LoVo (cell line): ENCODE results near the gene FRMD4A.
"Not testable (repeated sequence)": the region's sequence is repeated elsewhere in the genome, so short reads cannot be mapped to it uniquely, and the experiment has no call there.

ENCODE experiments used
- DNase-seq: peaks from one replicate; pipeline ENCODE4 v3.0.0-alpha.2; 2016; ENCODE audit warnings: low spot score

The FRMD4A gene

DNA sequence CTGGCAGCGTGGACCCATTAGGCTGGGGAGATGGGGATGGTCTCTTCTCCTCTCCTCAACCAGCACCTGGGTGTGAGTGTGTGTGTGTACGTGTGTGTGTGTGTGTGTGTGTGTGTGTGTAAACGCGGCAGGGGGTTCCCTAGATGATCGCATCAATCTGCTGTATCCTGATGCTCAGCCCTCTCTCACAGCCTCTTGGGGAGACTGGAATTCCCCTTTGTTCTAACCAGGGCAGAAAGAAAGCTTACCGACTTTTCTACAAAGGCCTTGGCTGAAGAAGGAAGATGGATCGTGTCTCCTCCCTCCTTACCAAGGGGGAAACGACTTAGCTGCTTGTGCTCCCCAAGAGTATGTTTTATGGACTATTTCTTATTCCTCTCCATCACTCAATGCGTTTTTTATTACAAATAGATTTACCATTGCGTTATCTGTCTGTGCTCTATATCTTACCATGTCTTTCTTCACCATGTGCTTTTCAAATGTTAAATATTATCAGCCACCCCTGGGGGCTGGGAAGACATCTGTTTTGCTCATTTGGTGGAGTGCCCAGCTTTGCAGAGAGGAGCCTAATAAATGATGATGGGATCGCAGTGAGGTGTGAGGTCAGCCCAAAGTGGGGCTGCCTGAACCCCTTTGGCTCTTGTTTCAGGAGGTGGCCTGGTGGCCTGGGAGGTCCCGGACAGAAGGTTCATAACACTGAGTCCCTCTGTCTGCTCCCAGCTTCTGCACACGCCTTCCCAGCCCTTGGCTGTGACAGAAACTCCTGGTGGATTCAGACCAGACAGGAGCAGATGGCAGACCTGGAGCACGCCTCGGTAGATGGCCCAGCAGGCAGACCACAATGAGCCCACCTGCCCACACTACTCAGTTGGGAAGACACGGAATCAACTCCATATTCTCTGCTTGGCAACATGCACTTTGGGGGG is 481.9 kb downstream of the FRMD4A start:
- DNase-seq, result no peak

GRCh38 chr10:13847201-13847631 is 483.5 kb downstream of the FRMD4A start:
- DNase-seq, result no peak

GRCh38 chr10:13845897-13846296 is 484.8 kb downstream of the FRMD4A start:
- DNase-seq, result no peak

DNA sequence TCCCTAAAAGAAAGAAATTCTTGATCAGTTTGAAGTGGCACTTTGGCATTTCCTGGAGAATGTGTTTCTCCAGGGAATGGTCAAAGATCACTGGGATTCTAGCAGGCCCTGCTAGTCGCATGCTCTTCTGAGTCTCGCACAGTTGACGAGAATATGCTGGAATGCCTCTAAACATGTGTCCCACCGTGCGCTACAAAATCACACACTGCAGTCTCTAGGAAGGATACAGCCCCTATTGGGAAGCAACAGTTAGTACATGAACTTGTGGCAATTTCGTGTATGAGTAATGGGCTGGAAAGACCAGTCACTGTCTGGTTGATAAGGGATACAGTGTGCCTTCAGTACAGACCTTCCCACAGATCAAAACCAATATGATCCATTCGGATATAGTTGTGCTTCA is 486.1 kb downstream of the FRMD4A start:
- DNase-seq, result no peak

DNA sequence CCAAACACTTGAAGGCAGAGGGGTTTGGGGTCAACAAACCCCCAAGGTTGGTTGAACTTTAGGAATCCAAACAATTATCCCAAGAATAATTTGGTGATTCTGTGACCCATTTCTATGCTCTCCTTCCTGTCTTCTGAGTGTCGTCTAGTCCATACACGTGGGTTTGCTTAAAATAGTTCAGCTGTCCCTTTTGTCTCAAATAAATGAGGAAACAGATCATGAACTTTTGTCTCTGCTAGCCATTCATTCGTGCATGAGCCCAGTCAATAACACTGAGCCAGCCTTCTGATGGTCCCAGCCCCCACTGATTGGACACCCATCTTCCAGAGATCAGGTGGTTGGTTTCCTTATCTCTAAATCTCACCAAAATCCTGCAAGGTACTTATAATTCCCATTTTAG is 488.6 kb downstream of the FRMD4A start:
- no peak for DNase-seq

- no peak for DNase-seq
Observed at GRCh38 chr10:13840036-13840435, 490.7 kb downstream of the FRMD4A start.

- DNase-seq, result no peak
Observed at GRCh38 chr10:13839430-13839990, 491.2 kb downstream of the FRMD4A start.

GRCh38 chr10:13839030-13839429 is 491.7 kb downstream of the FRMD4A start:
- DNase-seq, result no peak

GRCh38 chr10:13837966-13838365 is 492.8 kb downstream of the FRMD4A start:
- no peak for DNase-seq

GRCh38 chr10:13834581-13835286 is 496.0 kb downstream of the FRMD4A start:
- no peak for DNase-seq

GRCh38 chr10:13831711-13832141 is 499.0 kb downstream of the FRMD4A start:
- DNase-seq, result no peak

DNA sequence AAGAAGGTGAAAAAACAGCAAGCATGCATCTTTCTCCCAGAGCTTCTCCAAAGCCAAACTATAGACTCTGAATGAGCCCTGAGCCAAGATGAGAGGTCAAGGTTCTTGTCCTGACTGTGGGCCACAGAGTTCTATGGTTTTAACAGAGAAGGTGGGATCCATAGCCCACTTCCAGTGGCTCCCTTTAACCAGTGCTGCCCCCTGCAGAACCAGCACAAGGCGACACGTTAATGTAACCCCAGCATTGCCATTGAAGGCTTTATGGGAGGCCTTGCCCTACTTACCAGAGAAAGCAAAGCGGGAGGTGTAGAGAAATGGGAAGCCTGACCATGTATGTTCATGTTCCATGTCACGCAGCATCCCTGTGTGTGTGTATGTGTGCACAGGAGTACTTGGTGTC is 500.3 kb downstream of the FRMD4A start:
- DNase-seq, result no peak

DNA sequence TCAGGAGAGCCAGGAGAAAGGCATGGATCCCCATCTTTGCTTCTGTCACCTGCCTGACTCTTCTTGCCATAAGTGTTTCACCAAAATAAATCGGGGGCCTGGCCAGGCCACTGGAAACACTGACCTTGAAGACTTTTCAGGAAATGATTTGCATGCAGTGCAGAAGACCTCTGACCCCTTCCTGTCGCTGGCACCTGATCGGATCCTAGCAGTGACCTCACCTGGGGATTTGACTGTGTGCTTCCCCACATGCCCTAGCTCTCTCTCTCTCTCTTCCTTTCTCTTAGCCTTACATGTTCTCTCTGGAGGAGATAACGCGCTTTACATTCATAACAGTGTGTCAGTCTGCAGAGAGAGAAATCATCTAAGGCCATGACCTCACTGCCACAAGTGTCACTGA is 500.9 kb downstream of the FRMD4A start:
- no peak for DNase-seq

GRCh38 chr10:13828284-13828683 is 502.4 kb downstream of the FRMD4A start:
- not testable (repeated sequence) for DNase-seq

DNA sequence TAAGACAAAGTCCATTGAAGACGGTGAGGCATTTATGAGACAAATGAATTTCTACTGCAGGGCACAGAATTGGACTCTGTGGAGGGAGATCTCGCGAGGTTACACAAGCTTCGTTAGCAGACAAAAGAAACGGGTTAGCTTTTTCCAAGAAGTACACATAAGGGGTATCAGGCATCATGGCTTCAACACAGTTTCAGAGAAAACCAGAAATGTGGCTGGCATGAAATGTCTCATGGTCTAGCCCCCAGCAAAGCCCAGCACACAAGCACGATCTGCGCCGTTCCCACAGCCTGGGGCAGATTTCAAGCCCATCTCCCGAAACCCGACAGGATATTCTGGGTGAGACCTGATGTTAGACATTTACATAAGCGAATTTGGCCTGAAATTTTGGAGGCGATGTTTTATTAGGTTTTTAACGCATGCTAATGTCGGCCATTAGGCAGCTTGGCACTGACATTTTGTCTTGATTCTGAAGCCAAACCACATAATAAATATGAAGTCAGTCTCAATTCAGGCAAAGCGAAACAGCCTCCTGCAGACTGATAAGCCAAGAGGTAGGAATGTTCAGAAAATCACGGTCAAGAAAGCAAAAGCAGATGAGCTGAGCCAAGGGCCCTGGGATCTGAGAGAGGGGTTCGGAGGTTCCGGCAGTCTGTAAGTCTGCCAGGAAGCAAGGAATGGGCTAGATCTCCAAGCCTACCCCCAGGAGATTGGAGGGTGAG is 503.5 kb downstream of the FRMD4A start:
- no peak for DNase-seq

DNA sequence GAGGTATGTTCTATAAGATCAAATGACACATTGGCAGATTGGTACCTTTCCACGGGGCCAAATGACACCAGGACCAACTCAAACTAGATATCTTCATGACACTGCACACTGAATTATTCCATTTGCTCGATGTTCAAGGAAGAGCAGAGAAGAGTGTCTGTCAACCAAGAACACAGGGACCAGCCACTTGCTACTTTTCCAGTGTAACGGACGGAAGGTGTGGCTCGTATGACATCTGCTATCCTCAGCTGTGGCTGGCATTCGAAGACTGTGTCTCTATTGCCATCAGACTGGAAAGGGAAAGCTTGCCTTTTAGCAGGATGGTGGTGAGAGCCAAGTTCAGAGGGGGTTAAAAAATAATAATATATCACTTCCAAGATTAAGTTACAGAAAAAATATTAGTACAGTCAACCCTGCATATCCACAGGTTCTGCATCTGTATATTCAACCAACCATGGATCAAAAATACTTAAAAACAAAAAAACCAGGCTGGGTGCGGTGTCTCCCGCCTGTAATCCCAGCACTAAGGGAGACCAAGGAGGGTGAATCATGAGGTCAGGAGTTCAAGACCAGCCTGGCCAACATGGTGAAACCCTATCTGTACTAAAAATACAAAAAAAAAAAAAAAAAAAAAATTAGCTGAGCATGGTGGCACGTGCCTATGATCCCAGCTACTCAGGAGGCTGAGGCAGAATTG is 506.9 kb downstream of the FRMD4A start:
- no peak for DNase-seq

DNA sequence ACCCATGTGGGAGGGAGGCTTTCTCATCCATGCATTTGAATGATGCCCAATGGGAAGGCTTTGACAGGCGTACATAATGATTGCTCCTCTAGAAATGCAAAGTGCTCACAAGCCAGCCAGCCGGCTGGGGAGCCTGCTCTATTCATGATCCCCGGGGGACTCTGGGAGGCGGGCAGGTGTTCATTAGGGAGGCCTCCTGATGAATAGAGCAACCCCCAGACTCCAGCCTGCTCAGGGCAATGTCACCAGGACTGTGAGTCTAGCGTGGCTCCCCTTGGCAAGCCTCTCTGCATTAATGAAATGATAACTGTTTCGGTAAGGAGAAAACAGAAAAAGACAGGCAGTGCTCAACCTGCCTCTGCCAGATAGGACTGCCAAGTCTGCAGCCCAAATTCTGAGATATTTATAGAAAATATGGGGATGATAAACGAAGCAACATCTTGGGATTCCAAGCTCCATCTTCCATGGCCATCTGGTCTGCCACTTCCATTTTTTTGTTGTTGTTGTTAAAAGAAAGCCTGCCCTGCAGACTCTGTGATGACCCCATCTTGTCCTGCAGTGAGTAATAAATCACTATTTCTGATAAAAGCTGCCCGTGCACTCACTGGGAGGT is 507.5 kb downstream of the FRMD4A start:
- no peak for DNase-seq

GRCh38 chr10:13822490-13822889 is 508.2 kb downstream of the FRMD4A start:
- DNase-seq, result no peak

- DNase-seq, result no peak
Observed at GRCh38 chr10:13820964-13821337, 509.8 kb downstream of the FRMD4A start.

DNA sequence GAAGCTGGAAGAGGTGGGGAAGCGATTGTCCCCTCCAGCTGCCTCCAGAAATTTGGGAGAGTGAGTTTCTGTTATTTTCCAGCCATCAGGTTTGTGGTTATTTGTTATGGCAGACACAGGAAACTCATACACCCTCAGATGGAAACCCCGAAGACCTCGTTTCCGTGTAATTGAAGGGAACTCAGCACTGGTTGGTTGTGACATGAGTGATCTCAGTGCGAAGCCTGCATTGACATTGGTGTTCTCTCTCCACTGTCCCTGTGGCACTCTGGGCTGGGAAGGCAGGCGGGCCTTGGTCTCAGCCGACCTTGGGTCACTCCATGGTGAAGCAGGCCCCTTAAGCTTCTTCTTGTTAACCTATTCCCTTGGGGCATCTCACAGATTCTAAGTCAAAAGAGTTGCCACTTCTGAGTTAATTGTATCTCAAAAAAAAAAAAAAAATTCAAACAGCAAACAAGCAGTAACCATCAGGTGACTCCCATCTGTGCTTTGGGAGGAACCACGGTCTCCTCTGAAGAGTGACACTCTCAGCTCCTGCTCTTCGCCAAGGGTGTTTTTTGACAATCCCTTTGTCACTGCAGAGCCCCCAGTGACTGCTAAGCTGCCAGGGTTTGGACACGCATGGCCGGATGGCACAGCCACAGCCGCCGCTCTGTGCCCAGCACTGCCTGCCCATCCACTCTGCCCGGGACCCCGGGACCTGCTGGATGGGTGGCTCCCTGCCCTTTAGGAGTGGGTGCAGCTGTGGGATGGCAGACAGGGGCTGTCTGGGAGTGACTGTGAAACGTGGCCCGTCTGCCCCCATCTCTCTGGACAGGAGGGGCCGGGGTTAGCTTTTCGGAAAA is 510.4 kb downstream of the FRMD4A start:
- no peak for DNase-seq
